Spleen (tissue), 11 donors: ENCODE measurements around the gene USP5. TPM values are rescaled to one million over a fixed set of nuclear protein-coding genes. Genes with fewer than 3 reads are reported as not detected.

Experiments
- DNase-seq: peaks from one replicate; pipeline ENCODE4 v3.0.0-alpha.2; 2020
- H3K27ac ChIP-seq, 8 donors: fragments of 200-600 bp; sonication (generic) in 7 of 8; 1 replicate in 4 of 8; 2 replicates in 4 of 8; pipeline versions ENCODE4 v1.5.0 to v1.8.0; 2016 to 2021; ENCODE audit warnings: inconsistent platforms in 4 of 8, mild to moderate bottlenecking in 4 of 8, moderate library complexity in 1 of 8
- H3K27me3 ChIP-seq, 7 donors: fragments of 200-600 bp; sonication (generic) in 6 of 7; replicated peaks in 1 of 7; 1 replicate in 4 of 7; 2 replicates in 3 of 7; pipeline versions ENCODE4 v1.5.0 to v1.8.0; 2016 to 2021; ENCODE audit warnings: inconsistent platforms in 3 of 7, mild to moderate bottlenecking in 1 of 7
- H3K36me3 ChIP-seq, 6 donors: fragments of 200-600 bp; sonication (generic) in 5 of 6; 1 replicate in 4 of 6; 2 replicates in 2 of 6; pipeline versions ENCODE4 v1.5.0 to v1.8.0; 2016 to 2021; ENCODE audit warnings: inconsistent platforms in 2 of 6
- H3K4me1 ChIP-seq, 6 donors: fragments of 200-600 bp; sonication (generic) in 5 of 6; 1 replicate in 3 of 6; 2 replicates in 3 of 6; pipeline versions ENCODE4 v1.5.0 to v1.8.0; 2016 to 2021; ENCODE audit warnings: inconsistent platforms in 3 of 6
- H3K4me3 ChIP-seq, 8 donors: fragments of 200-600 bp; sonication (generic) in 7 of 8; 1 replicate in 4 of 8; 2 replicates in 4 of 8; pipeline versions ENCODE4 v1.5.0 to v1.8.0; 2016 to 2021; ENCODE audit warnings: inconsistent platforms in 4 of 8, mild to moderate bottlenecking in 4 of 8, moderate library complexity in 2 of 8
- H3K9me3 ChIP-seq, 8 donors: fragments of 200-600 bp; sonication (generic) in 7 of 8; 1 replicate in 4 of 8; 2 replicates in 4 of 8; pipeline versions ENCODE4 v1.5.0 to v1.8.0; 2016 to 2021; ENCODE audit warnings: inconsistent platforms in 4 of 8
- CTCF ChIP-seq, 11 experiments: fragments of 200-600 bp in 7 of 11; fragments of 450-650 bp in 4 of 11; sonication (generic) in 4 of 11; IDR thresholded peaks in 8 of 11; conservative IDR thresholded peaks in 3 of 11; 1 replicate in 7 of 11; 2 replicates in 4 of 11; pipeline versions ENCODE4 v1.4.0 to v1.8.0; 2016 to 2021; ENCODE audit warnings: antibody characterized with exemption in 11 of 11, inconsistent platforms in 4 of 11, mild to moderate bottlenecking in 1 of 11
- POLR2A ChIP-seq, 3 donors: fragments of 450-650 bp; IDR thresholded peaks; one replicate each; pipeline ENCODE4 v1.5.1; 2017; ENCODE audit warnings: antibody characterized with exemption in 3 of 3, mild to moderate bottlenecking in 1 of 3
- POLR2AphosphoS5 ChIP-seq, 3 donors: sonication (generic); formaldehyde crosslinking; IDR thresholded peaks; one replicate each; pipeline ENCODE4 v1.5.1; 2017; ENCODE audit warnings: antibody characterized with exemption in 3 of 3
- WGBS, 5 donors: extraction: QIAGEN DNeasy Blood & Tissue Kit in 3 of 5; methylation state at CpG; one replicate each; pipeline versions ENCODE4 v1.1.5 to v1.1.7; 2013 to 2018; 5-methylcytosine and 5-hydroxymethylcytosine counted together
- intact Hi-C: fragments of 100-400 bp; cut with DNase I; formaldehyde crosslinking; loops from one replicate; pipeline ENCODE4 v1.15.0; 2023; ENCODE audit warnings: low total_unique reads
- polyA plus RNA-seq, 3 donors: library from polyadenylated mRNA; stranded (reverse); fragments of 200-250 nt; gene quantifications; one replicate each; pipeline ENCODE4 v1.2.1, GENCODE V29; 2013
- total RNA-seq, 7 donors: library from RNA; depleted of rRNA in 3 of 7; stranded (reverse); fragments of >200 nt in 3 of 7; fragmentation: NEBNext Ultra II Directional in 4 of 7; extraction: Animal tissue kit (Norgen Biotek cat#: 25700) in 4 of 7; gene quantifications; one replicate each; pipeline versions ENCODE4 v1.1.0 to v1.2.1, GENCODE V29; 2016 to 2021
- donor health status: healthy with polysubstance abuse.
- donor health status: DM: no; HTN: no; CAD: no; lungs with moderate emphysema.
- donor health status: DM: no; HTN: no; CAD: no.
- donor health status: Bipolar disorder and iron deficiency.
- donor health status: healthy.
- donor health status: DM: no; HTN: no; CAD: no.
- donor health status: DM: yes; HTN: yes; CAD: no.

USP5 gene
- total and polyA plus RNA-seq, 10 donors, result 23.1 to 62.4 (median 40.8) TPM

DNA sequence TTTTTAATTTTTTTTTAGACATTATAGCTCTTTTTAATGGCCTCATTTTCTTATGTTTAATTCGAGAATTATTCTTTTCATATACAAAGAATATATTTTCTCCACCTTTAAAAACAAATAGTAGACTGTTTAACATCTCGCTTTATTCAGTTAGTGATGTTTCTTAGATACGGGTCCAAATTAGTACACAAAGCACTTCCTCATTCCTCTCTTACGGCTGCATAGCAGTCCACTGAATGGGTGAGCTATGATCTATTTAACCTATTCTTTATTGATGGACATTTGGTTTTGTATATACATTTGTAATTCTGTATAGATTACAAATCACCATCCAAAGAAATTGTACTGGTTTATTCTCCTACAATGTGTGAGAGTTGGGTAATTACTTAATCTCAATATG lies 38.6 kb upstream of the USP5 start:
- WGBS, 5 donors, result 53 to 73% (median 62%) methylated on average over 4 of the region's 4 CpGs
- TF ChIP-seq CTCF (IDR thresholded peaks at IDR 0.05 in 8 of 11, conservative IDR thresholded peaks at IDR 0.05 in 3 of 11), result no peak
- no peak for TF ChIP-seq POLR2AphosphoS5 (IDR thresholded peaks at IDR 0.05)
- TF ChIP-seq POLR2A (IDR thresholded peaks at IDR 0.05), result no peak
- H3K4me3 ChIP-seq, result no peak overlapping the region
- H3K36me3 ChIP-seq, result peaks cover 0 to 44% (median 3%) of the 10 kb centered on the region in 6 donors
- DNase-seq, result no peak
- intact Hi-C loops, result no loop called here
- no peak overlapping the region for H3K27ac ChIP-seq
- peaks cover 5 to 19% (median 12%) of the 10 kb centered on the region in 6 donors for H3K4me1 ChIP-seq
- H3K27me3 ChIP-seq, result peaks cover 0 to 10% (median 0%) of the 10 kb centered on the region in 7 donors
- no peaks in the 10 kb centered on the region for H3K9me3 ChIP-seq

DNA sequence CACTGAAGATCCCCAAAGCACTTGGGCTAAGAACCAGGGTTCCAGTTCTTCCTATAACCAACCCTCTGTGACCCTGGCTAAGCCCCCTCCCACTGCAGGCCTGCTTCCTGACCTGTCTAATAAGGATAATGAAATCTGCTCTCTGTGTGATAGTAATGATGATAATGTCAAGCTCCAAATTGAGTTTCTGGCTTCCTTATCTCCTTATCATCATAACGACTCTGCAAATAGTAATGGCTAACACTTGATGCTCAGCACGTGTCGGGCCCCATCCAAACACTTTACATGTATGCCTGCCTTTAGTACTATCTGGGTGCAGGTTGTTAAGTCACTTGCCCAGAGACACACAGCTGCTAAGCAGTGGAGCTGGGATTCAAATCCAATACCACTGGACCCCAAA lies 35.4 kb upstream of the USP5 start:
- Histone ChIP-seq H3K27ac (no peak overlapping the region), H3K9me3 (no peaks in the 10 kb centered on the region), H3K36me3 (peaks cover 0 to 55% (median 3%) of the 10 kb centered on the region in 6 donors), H3K4me3 (no peak overlapping the region), H3K27me3 (peaks cover 0 to 30% (median 1%) of the 10 kb centered on the region in 7 donors), H3K4me1 (peaks cover 5 to 40% (median 19%) of the 10 kb centered on the region in 6 donors)
- 79 to 83% (median 80%) methylated on average over 3 of the region's 3 CpGs for WGBS, 5 donors
- no peak for DNase-seq
- intact Hi-C loops, result no loop called here
- TF ChIP-seq POLR2AphosphoS5 (IDR thresholded peaks at IDR 0.05) (no peak), POLR2A (IDR thresholded peaks at IDR 0.05) (no peak), CTCF (IDR thresholded peaks at IDR 0.05 in 8 of 11, conservative IDR thresholded peaks at IDR 0.05 in 3 of 11) (no peak)

DNA sequence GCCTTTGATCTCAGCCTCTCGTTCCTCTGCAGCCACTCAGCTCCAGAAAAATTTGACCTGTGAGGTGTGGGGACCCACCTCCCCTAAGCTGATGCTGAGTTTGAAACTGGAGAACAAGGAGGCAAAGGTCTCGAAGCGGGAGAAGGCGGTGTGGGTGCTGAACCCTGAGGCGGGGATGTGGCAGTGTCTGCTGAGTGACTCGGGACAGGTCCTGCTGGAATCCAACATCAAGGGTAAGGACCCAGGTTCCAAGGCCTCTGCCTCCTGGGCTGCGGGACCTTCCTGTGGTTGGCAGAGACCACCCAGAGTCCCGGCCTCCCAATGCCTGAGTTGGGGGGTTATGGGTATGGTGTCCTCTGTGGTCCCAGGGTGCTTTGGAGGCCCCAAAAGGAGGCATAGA lies 34.9 kb upstream of the USP5 start:
- H3K9me3 ChIP-seq, result no peaks in the 10 kb centered on the region
- 92 to 96% (median 94%) methylated on average over 8 of the region's 8 CpGs for WGBS, 5 donors
- peaks cover 8 to 40% (median 21%) of the 10 kb centered on the region in 6 donors for H3K4me1 ChIP-seq
- peaks cover 0 to 55% (median 3%) of the 10 kb centered on the region in 6 donors for H3K36me3 ChIP-seq
- no peak for DNase-seq
- no peak overlapping the region for H3K27ac ChIP-seq
- H3K4me3 ChIP-seq, result no peak overlapping the region
- intact Hi-C loops, result no loop called here
- H3K27me3 ChIP-seq, result peaks cover 0 to 35% (median 6%) of the 10 kb centered on the region in 7 donors
- no peak for TF ChIP-seq CTCF (IDR thresholded peaks at IDR 0.05 in 8 of 11, conservative IDR thresholded peaks at IDR 0.05 in 3 of 11)
- no peak for TF ChIP-seq POLR2A (IDR thresholded peaks at IDR 0.05)
- TF ChIP-seq POLR2AphosphoS5 (IDR thresholded peaks at IDR 0.05), result no peak

GRCh38 chr12:6817662-6818157 lies 34.2 kb upstream of the USP5 start:
- no peak for DNase-seq
- intact Hi-C loops, result no loop called here
- Histone ChIP-seq H3K36me3 (peaks cover 0 to 55% (median 3%) of the 10 kb centered on the region in 6 donors), H3K27me3 (peaks cover 0 to 41% (median 9%) of the 10 kb centered on the region in 7 donors), H3K4me3 (no peak overlapping the region), H3K4me1 (peaks cover 4 to 39% (median 20%) of the 10 kb centered on the region in 6 donors), H3K9me3 (no peaks in the 10 kb centered on the region), H3K27ac (no peak overlapping the region)
- TF ChIP-seq POLR2AphosphoS5 (IDR thresholded peaks at IDR 0.05) (no peak), POLR2A (IDR thresholded peaks at IDR 0.05) (no peak), CTCF (IDR thresholded peaks at IDR 0.05 in 8 of 11, conservative IDR thresholded peaks at IDR 0.05 in 3 of 11) (no peak)
- 81 to 96% (median 93%) methylated on average over 20 of the region's 20 CpGs for WGBS, 5 donors
